Measurements from ENCODE around the gene SYNPO. TPM values are rescaled to one million over a fixed set of nuclear protein-coding genes. Genes with fewer than 3 reads are reported as not detected.

Gene SYNPO
- total and polyA plus RNA-seq, 2 experiments from 2014 or later: 7.1 to 8.4 TPM

DNA sequence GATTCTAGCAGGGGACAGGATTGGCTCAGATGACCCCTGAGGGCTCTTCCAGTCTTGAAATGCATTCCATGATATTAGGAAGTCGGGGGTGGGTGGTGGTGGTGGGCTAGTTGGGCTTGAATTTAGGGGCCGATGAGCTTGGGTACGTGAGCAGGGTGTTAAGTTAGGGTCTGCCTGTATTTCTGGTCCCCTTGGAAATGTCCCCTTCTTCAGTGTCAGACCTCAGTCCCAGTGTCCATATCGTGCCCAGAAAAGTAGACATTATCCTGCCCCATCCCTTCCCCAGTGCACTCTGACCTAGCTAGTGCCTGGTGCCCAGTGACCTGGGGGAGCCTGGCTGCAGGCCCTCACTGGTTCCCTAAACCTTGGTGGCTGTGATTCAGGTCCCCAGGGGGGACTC lies 17.7 kb downstream of the SYNPO start:
- Histone ChIP-seq H3K4me1 (ENCODE audit: insufficient read depth) (peaks cover 22% of the 10 kb centered on the region), H4K20me1 (ENCODE audit: insufficient read depth, poor library complexity, severe bottlenecking) (no peaks in the 10 kb centered on the region), H3K36me3 (replicated peaks; ENCODE audit: insufficient read depth, low read depth) (no peaks in the 10 kb centered on the region), H3K27ac (no peak overlapping the region), H3K79me2 (no peaks in the 10 kb centered on the region), H3K27me3 (no peaks in the 10 kb centered on the region), H3K9me3 (ENCODE audit: low read depth) (no peaks in the 10 kb centered on the region), H3K4me2 (no peak overlapping the region), H3K4me3 (no peak overlapping the region), H2AFZ (no peak overlapping the region), H3K9me2 (replicated peaks; ENCODE audit: insufficient read depth) (no peaks in the 10 kb centered on the region)
- no peak for DNase-seq (ENCODE audit: low spot score)
- no peak for TF ChIP-seq EZH2phosphoT487 (IDR thresholded peaks at IDR 0.05; ENCODE audit: low read depth, severe bottlenecking, unreplicated experiment)
- TF ChIP-seq EZH2 (IDR thresholded peaks at IDR 0.05; ENCODE audit: borderline replicate concordance): no peak
- 98% methylated on average over 4 of the region's 4 CpGs for WGBS (ENCODE audit: low lambda C conversion rate, missing lambda C conversion rate)

DNA sequence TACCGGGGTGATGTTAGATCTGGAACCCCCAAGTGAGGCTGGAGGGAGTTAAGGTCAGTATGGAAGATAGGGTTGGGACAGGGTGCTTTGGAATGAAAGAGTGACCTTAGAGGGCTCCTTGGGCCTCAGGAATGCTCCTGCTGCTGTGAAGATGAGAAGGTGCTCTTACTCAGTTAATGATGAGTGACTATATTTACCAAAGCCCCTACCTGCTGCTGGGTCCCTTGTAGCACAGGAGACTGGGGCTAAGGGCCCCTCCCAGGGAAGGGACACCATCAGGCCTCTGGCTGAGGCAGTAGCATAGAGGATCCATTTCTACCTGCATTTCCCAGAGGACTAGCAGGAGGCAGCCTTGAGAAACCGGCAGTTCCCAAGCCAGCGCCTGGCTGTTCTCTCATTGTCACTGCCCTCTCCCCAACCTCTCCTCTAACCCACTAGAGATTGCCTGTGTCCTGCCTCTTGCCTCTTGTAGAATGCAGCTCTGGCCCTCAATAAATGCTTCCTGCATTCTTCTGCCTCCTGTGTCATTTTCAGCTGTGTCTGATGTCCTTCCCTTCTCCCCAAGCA lies 18.3 kb downstream of the SYNPO start:
- WGBS (ENCODE audit: low lambda C conversion rate, missing lambda C conversion rate): 82% methylated on average over 3 of the region's 3 CpGs
- Histone ChIP-seq H2AFZ (no peak overlapping the region), H3K27ac (no peak overlapping the region), H3K27me3 (no peaks in the 10 kb centered on the region), H3K4me2 (no peak overlapping the region), H3K36me3 (replicated peaks; ENCODE audit: insufficient read depth, low read depth) (no peaks in the 10 kb centered on the region), H3K9me3 (ENCODE audit: low read depth) (no peaks in the 10 kb centered on the region), H3K9me2 (replicated peaks; ENCODE audit: insufficient read depth) (no peaks in the 10 kb centered on the region), H3K4me1 (ENCODE audit: insufficient read depth) (peaks cover 22% of the 10 kb centered on the region), H3K4me3 (no peak overlapping the region), H3K79me2 (no peaks in the 10 kb centered on the region), H4K20me1 (ENCODE audit: insufficient read depth, poor library complexity, severe bottlenecking) (no peaks in the 10 kb centered on the region)
- no peak for TF ChIP-seq EZH2phosphoT487 (IDR thresholded peaks at IDR 0.05; ENCODE audit: low read depth, severe bottlenecking, unreplicated experiment)
- TF ChIP-seq, protein P1, sequence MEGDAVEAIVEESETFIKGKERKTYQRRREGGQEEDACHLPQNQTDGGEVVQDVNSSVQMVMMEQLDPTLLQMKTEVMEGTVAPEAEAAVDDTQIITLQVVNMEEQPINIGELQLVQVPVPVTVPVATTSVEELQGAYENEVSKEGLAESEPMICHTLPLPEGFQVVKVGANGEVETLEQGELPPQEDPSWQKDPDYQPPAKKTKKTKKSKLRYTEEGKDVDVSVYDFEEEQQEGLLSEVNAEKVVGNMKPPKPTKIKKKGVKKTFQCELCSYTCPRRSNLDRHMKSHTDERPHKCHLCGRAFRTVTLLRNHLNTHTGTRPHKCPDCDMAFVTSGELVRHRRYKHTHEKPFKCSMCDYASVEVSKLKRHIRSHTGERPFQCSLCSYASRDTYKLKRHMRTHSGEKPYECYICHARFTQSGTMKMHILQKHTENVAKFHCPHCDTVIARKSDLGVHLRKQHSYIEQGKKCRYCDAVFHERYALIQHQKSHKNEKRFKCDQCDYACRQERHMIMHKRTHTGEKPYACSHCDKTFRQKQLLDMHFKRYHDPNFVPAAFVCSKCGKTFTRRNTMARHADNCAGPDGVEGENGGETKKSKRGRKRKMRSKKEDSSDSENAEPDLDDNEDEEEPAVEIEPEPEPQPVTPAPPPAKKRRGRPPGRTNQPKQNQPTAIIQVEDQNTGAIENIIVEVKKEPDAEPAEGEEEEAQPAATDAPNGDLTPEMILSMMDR (IDR thresholded peaks at IDR 0.05; ENCODE audit: poor library complexity): no peak
- no peak for TF ChIP-seq EZH2 (IDR thresholded peaks at IDR 0.05; ENCODE audit: borderline replicate concordance)
- DNase-seq (ENCODE audit: low spot score): peak; percentile 16

DNA sequence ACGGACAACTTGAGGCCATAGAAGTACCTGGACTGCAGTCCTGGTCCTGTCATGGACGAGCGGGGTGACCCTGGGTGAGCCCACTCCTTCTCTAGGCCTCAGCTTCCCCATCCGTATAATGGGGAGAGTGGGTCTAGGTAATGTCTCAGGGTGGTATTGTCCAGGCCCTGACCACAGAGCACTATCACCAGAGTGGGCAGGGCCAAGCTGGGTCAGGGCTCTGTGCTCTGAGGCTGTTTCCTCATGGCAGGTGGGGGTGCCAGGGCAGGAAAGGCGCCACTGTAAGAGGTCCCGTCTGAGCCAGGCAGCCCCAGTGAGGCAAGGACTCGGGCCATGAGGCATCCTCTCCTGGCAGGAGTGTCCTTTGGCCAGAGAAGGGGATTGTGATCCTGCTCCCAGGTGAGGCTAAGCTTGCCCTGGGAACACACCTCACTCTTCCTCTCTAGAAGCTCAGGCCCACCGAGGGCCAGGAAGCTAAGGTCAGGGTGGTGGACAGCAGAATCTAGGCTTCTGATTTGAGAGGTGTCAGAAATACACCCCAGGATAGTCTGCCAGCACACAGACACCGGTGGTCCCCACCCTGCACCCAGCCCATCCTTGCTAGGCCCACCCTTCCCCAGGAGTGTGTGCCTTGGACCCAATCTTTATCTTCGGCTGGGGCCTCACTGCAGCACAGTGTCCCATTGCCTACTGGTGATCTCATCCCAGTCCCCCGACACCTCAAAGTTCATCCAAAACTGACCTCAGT lies 19.1 kb downstream of the SYNPO start:
- Histone ChIP-seq H2AFZ (no peak overlapping the region), H4K20me1 (ENCODE audit: insufficient read depth, poor library complexity, severe bottlenecking) (no peaks in the 10 kb centered on the region), H3K4me3 (no peak overlapping the region), H3K79me2 (no peaks in the 10 kb centered on the region), H3K4me1 (ENCODE audit: insufficient read depth) (peaks cover 22% of the 10 kb centered on the region), H3K27ac (no peak overlapping the region), H3K4me2 (no peak overlapping the region), H3K27me3 (no peaks in the 10 kb centered on the region), H3K36me3 (replicated peaks; ENCODE audit: insufficient read depth, low read depth) (no peaks in the 10 kb centered on the region), H3K9me2 (replicated peaks; ENCODE audit: insufficient read depth) (no peaks in the 10 kb centered on the region), H3K9me3 (ENCODE audit: low read depth) (no peaks in the 10 kb centered on the region)
- TF ChIP-seq EZH2 (IDR thresholded peaks at IDR 0.05; ENCODE audit: borderline replicate concordance): no peak
- TF ChIP-seq, protein P1 (IDR thresholded peaks at IDR 0.05; ENCODE audit: poor library complexity): no peak
- TF ChIP-seq EZH2phosphoT487 (IDR thresholded peaks at IDR 0.05; ENCODE audit: low read depth, severe bottlenecking, unreplicated experiment): no peak
- no peak for DNase-seq (ENCODE audit: low spot score)
- 93% methylated on average over 10 of the region's 11 CpGs for WGBS (ENCODE audit: low lambda C conversion rate, missing lambda C conversion rate)

DNA sequence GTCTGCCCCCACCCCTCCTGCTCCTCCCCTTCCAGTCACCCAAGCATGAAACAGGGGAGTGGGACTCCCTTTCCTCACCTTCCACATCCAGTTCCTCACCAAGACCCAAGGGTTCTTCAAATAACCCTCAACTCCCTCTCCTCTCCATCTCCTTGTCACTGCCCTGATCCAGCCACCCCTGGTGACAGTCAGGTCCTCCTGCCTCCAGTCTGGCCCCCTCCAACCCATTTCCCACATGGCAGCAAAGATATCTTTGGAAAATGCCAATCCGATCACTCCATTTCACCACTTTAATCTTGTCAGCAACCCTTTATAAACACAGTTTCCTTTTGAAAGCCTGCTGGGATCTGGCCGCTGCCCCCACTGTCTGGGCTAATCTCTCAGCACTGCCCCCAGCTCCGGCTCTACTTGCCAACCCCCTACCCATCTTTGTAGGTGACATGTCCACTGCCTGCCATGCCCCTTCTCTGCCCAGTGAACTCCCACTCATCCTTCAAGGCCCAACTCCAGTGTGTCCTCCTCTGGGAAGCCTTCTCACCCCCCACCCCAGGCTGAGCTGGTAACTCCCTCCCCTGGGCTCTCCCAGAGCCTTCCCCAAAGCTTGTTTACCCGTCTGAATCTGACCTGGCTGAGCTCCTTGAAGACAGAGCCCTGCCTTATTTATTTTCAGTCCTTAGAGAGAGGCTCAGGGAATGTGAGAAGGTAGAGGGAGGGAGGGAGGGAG lies 19.8 kb downstream of the SYNPO start:
- TF ChIP-seq EZH2 (IDR thresholded peaks at IDR 0.05; ENCODE audit: borderline replicate concordance) (no peak), EZH2phosphoT487 (IDR thresholded peaks at IDR 0.05; ENCODE audit: low read depth, severe bottlenecking, unreplicated experiment) (no peak)
- TF ChIP-seq, protein P1 (IDR thresholded peaks at IDR 0.05; ENCODE audit: poor library complexity): no peak
- Histone ChIP-seq H3K79me2 (no peaks in the 10 kb centered on the region), H3K4me1 (ENCODE audit: insufficient read depth) (peaks cover 22% of the 10 kb centered on the region), H3K27me3 (no peaks in the 10 kb centered on the region), H3K27ac (no peak overlapping the region), H3K4me3 (no peak overlapping the region), H3K9me2 (replicated peaks; ENCODE audit: insufficient read depth) (no peaks in the 10 kb centered on the region), H3K4me2 (no peak overlapping the region), H3K36me3 (replicated peaks; ENCODE audit: insufficient read depth, low read depth) (no peaks in the 10 kb centered on the region), H2AFZ (no peak overlapping the region), H4K20me1 (ENCODE audit: insufficient read depth, poor library complexity, severe bottlenecking) (no peaks in the 10 kb centered on the region), H3K9me3 (ENCODE audit: low read depth) (no peaks in the 10 kb centered on the region)
- WGBS (ENCODE audit: low lambda C conversion rate, missing lambda C conversion rate): 38% methylated on average over 4 of the region's 4 CpGs
- peak; percentile 13 for DNase-seq (ENCODE audit: low spot score)

All from hepatocyte (in vitro differentiated cells).